ENCODE measurements around the gene NCLN. TPM values are rescaled to one million over a fixed set of nuclear protein-coding genes. Genes with fewer than 3 reads are reported as not detected.

Gene NCLN
- total and polyA plus RNA-seq, 9 of the 15 experiments (the other 6 are each of a cell fraction or from before 2014, with no cell fraction given), result 3.8 to 126 (median 39.6) TPM

DNA sequence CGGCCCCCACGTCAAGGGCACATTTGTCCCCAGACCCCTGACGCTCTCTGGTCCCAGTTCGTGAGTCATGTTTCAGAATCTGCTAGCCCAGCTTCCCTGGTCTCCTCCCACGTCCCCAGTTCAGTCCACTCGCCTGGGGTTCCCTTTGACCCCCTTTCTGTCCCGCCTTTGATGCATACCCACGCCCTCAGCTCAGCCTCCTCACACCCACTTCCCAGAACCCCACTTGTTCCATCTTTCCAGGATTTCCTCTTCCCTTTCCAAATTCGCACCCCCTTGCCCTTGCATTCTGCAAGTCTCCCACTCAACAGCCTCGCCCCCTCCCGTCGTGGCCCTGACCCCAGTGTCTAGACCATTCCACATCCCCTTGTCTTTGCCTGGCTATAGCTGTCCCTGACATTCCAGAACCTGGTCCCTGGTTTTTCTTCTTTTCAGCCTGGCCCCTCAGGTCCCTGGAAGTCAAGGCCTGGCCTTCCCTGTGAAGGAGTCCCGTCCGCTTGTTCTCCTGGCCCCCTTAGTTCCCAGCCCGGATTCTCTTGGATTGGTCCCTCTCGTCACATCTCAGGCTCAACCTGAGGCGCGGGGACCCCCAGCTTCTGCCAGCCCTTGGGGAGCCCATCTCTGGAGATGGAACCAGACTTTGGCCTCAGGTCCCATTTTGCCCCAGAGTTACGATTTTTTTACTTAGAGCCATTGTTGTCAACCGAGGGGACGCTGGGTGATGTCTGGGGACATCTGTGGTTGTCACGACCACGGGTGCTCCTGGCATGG, 1.3 kb downstream of the NCLN start (continued):
- TF ChIP-seq, protein P1, sequence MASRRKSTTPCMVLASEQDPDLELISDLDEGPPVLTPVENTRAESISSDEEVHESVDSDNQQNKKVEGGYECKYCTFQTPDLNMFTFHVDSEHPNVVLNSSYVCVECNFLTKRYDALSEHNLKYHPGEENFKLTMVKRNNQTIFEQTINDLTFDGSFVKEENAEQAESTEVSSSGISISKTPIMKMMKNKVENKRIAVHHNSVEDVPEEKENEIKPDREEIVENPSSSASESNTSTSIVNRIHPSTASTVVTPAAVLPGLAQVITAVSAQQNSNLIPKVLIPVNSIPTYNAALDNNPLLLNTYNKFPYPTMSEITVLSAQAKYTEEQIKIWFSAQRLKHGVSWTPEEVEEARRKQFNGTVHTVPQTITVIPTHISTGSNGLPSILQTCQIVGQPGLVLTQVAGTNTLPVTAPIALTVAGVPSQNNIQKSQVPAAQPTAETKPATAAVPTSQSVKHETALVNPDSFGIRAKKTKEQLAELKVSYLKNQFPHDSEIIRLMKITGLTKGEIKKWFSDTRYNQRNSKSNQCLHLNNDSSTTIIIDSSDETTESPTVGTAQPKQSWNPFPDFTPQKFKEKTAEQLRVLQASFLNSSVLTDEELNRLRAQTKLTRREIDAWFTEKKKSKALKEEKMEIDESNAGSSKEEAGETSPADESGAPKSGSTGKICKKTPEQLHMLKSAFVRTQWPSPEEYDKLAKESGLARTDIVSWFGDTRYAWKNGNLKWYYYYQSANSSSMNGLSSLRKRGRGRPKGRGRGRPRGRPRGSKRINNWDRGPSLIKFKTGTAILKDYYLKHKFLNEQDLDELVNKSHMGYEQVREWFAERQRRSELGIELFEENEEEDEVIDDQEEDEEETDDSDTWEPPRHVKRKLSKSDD (conservative IDR thresholded peaks at IDR 0.05; ENCODE audit: low read length), result no peak

DNA sequence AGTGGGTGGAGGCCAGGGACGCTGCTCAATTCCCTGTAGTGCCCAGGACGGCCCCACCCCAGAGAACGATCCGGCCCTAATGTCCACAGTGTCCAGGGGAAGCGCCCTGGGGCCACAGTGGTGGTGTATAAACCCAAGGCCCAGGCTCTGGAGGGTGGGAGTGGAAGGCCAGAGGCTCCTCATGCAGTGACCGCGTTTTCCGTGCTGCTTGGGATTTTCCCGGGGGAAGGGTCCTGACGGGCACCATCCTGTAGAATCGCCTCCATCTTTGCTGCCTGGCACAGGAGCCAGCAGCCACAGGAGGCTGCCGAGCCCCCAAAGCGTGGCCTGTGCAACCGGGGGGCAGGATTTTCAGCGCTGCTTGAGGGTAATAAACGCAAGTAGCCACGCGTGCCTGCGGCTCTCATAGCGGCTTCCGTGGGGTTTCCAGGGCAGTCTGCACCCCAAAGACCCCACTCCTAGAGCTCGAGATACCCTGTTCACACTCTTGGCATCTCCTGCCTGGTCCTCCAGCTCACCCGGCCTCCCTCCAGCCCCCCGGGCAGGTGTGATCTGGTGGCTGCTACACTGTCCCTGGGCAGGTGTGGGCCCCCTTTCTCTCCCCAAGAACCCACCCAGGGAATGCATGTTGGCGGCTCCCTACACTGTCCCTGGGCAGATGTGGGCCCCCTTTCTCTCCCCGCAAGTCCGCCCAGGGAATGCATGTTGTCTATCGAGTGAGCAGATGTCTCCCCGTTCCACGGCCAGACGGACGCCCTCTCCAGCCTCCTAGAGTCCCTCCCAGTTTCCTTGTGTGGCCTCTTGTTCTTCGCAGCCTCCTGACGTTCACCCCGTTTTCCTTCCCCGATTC, 2.2 kb downstream of the NCLN start:
- Histone ChIP-seq H3K27me3 (ENCODE audit: control insufficient read depth in 2 of 2, insufficient read depth in 2 of 2, low read length in 2 of 2) (no peaks in the 10 kb centered on the region), H4K20me1 (replicated peaks; ENCODE audit: control insufficient read depth, insufficient read depth, low read length) (peaks cover 26% of the 10 kb centered on the region; the same call in 1 of the 2 replicates), H3K36me3 (ENCODE audit: control insufficient read depth, insufficient read depth, low read length) (peaks cover 57% of the 10 kb centered on the region; the same call in 2 of the 3 replicates), H3K4me1 (replicated peaks in 1 of 2; ENCODE audit: control insufficient read depth in 2 of 2, insufficient read depth in 2 of 2, low read length in 2 of 2) (peaks cover 23 to 85% of the 10 kb centered on the region in 2 experiments), H3K9me3 (replicated peaks; ENCODE audit: control insufficient read depth, insufficient read depth, low read depth, low read length) (no peaks in the 10 kb centered on the region), H3K4me3 (peak overlapping the region; percentile 99; the same call in 1 of the 2 replicates), H3K79me2 (ENCODE audit: control insufficient read depth, insufficient read depth, low read length) (peaks cover 70% of the 10 kb centered on the region), H3K9ac (ENCODE audit: insufficient read depth in 1 of 2, low read depth in 2 of 2, low read length in 2 of 2) (peak overlapping the region in 1 of 2 experiments; percentile 99; a peak in 2 of 4 replicates), H3K27ac (ENCODE audit: extremely low read depth, low read depth, low read length) (no peak overlapping the region), H3K4me2 (ENCODE audit: insufficient read depth, low read length) (no peak overlapping the region; the same call in 1 of the 2 replicates), H3K9me1 (ENCODE audit: control insufficient read depth, insufficient read depth, low read length) (no peaks in the 10 kb centered on the region), H2AFZ (ENCODE audit: low read depth, low read length) (no peak overlapping the region)
- BruUV-seq (replicated peaks), result no TSS peak
- DNase-seq (ENCODE audit: extremely low read depth in 1 of 4, low spot score in 3 of 4) (no peak), ATAC-seq (no peak), FAIRE-seq (no peak)
- 85% methylated on average over 26 of the region's 36 CpGs for WGBS (ENCODE audit: insufficient coverage, low coverage, missing lambda C conversion rate)
- ChIA-PET CTCF (ENCODE audit: low intra/inter-chr PET ratio) (no interaction called here), POLR2A (no interaction called here)
- TF ChIP-seq ZBTB7A (IDR thresholded peaks at IDR 0.05; ENCODE audit: borderline replicate concordance, control insufficient read depth, low read depth, low read length), result no peak
- TF ChIP-seq POLR2G (IDR thresholded peaks at IDR 0.05; ENCODE audit: low read depth, low read length), result peak; percentile 50; the same call in 1 of the 2 replicates
- TF ChIP-seq BCOR (IDR thresholded peaks at IDR 0.05), result no peak
- peak; percentile 53; the same call in 1 of the 2 replicates for TF ChIP-seq RBFOX2 (IDR thresholded peaks at IDR 0.05; ENCODE audit: low read depth, low read length)
- TF ChIP-seq SRF (CRISPR knock-in tag; IDR thresholded peaks at IDR 0.05), result no peak
- intact Hi-C loops (cut with micrococcal nuclease) (no loop called here), in situ Hi-C loops (cut with MboI) (no loop called here)
